Activated T-helper 1 cell treated with anti-CD3 and anti-CD28 coated beads, Interleukin-2, amount 50 U/mL, for 16 hours (primary cell): ENCODE data around the gene CLIC3.
"Not testable (repeated sequence)": the region's sequence is repeated elsewhere in the genome, so short reads cannot be mapped to it uniquely, and the experiment has no call there.

Experiments
- DNase-seq, 2 donors: peaks; one replicate each; pipeline ENCODE4 v3.0.0-alpha.2; 2020; ENCODE audit warnings: low read depth in 1 of 2, low spot score in 1 of 2

The CLIC3 gene

GRCh38 chr9:137004285-137004684 lies 7.9 kb upstream of the CLIC3 start:
- DNase-seq: not testable (repeated sequence)

GRCh38 chr9:137002646-137003041 lies 6.3 kb upstream of the CLIC3 start:
- no peak for DNase-seq

- DNase-seq: no peak
These were observed 5.7 kb upstream of the CLIC3 start for GRCh38 chr9:137001857-137002645.

- no peak for DNase-seq
These were observed 4.0 kb upstream of the CLIC3 start for GRCh38 chr9:137000177-137000930.

GRCh38 chr9:136997830-136998234 lies 1.5 kb upstream of the CLIC3 start:
- no peak for DNase-seq

GRCh38 chr9:136997371-136997770 lies 1.0 kb upstream of the CLIC3 start:
- no peak for DNase-seq

GRCh38 chr9:136995772-136996311 lies 526 bp downstream of the CLIC3 start:
- no peak for DNase-seq

- no peak for DNase-seq
These were observed 1.0 kb downstream of the CLIC3 start for GRCh38 chr9:136995362-136995761.

- no peak for DNase-seq
These were observed 1.5 kb downstream of the CLIC3 start for GRCh38 chr9:136994888-136995230.

GRCh38 chr9:136994180-136994887 lies 2.0 kb downstream of the CLIC3 start:
- no peak for DNase-seq

GRCh38 chr9:136992819-136993369 lies 3.5 kb downstream of the CLIC3 start:
- no peak for DNase-seq

GRCh38 chr9:136991993-136992818 lies 4.2 kb downstream of the CLIC3 start, which contains the start of gene PAXX:
TSS of gene PAXX (plus strand) at chr9:136992422. CDS start at chr9:136992444, 22 bp downstream.
- DNase-seq: peak; percentile 90 to 91

GRCh38 chr9:136990242-136990911 lies 6.0 kb downstream of the CLIC3 start:
- no peak for DNase-seq

- DNase-seq: no peak
These were observed 7.5 kb downstream of the CLIC3 start for GRCh38 chr9:136988872-136989271.

- no peak for DNase-seq
These were observed 10.5 kb downstream of the CLIC3 start for GRCh38 chr9:136985853-136986252.

GRCh38 chr9:136985027-136985602 lies 11.3 kb downstream of the CLIC3 start:
- no peak for DNase-seq

- no peak for DNase-seq
These were observed 11.8 kb downstream of the CLIC3 start for GRCh38 chr9:136984464-136985026.

- DNase-seq: no peak
These were observed 12.6 kb downstream of the CLIC3 start for GRCh38 chr9:136983656-136984314.

GRCh38 chr9:136983167-136983566 lies 13.2 kb downstream of the CLIC3 start:
- DNase-seq: no peak
